ENCODE measurements around the gene TASOR2. TPM values are rescaled to one million over a fixed set of nuclear protein-coding genes. Genes with fewer than 3 reads are reported as not detected.

Gene TASOR2
- total RNA-seq, 2 experiments from 2014 or later: 50.0 to 51.0 TPM

- no peaks in the 10 kb centered on the region for H3K4me1 Mint-ChIP-seq (ENCODE audit: low read depth)
- ChIA-PET CTCF (no interaction called here), POLR2A (no interaction called here)
- no peaks in the 10 kb centered on the region for H3K4me1 ChIP-seq (ENCODE audit: insufficient read depth, low read length)
- H3K27me3 Mint-ChIP-seq: no peaks in the 10 kb centered on the region
- DNase-seq (no peak), ATAC-seq (ENCODE audit: poor library complexity) (no peak)
- H3K27me3 ChIP-seq (ENCODE audit: control insufficient read depth in 1 of 2, insufficient read depth in 2 of 2, low read length in 2 of 2): no peaks in the 10 kb centered on the region
- no peak for TF ChIP-seq CTCF (IDR thresholded peaks at IDR 0.05)
- H3K27ac ChIP-seq (ENCODE audit: low read depth in 1 of 2, low read length in 2 of 2): no peak overlapping the region
- no peak overlapping the region for H3K4me3 ChIP-seq (ENCODE audit: low read length)
- H3K36me3 ChIP-seq (ENCODE audit: insufficient read depth, low read length): peaks cover 33% of the 10 kb centered on the region
- H3K36me3 Mint-ChIP-seq (ENCODE audit: low read depth): peaks cover 50% of the 10 kb centered on the region
- H3K4me3 Mint-ChIP-seq: no peak overlapping the region
- H3K9me3 Mint-ChIP-seq: no peaks in the 10 kb centered on the region
- no peaks in the 10 kb centered on the region for H3K9me3 ChIP-seq (ENCODE audit: control insufficient read depth in 1 of 2, insufficient read depth in 1 of 2, low read length in 2 of 2)
- H3K27ac Mint-ChIP-seq: no peak overlapping the region
- intact Hi-C loops (cut with DNase I, micrococcal nuclease): no loop called here
Observed at GRCh38 chr10:5639066-5639465, 45.6 kb upstream of the TASOR2 start.

GRCh38 chr10:5640036-5640435, 44.6 kb upstream of the TASOR2 start:
- H3K27ac Mint-ChIP-seq: no peak overlapping the region
- Histone ChIP-seq H3K4me1 (ENCODE audit: insufficient read depth, low read length) (no peaks in the 10 kb centered on the region), H3K36me3 (ENCODE audit: insufficient read depth, low read length) (peaks cover 33% of the 10 kb centered on the region), H3K9me3 (ENCODE audit: control insufficient read depth in 1 of 2, insufficient read depth in 1 of 2, low read length in 2 of 2) (no peaks in the 10 kb centered on the region), H3K27me3 (ENCODE audit: control insufficient read depth in 1 of 2, insufficient read depth in 2 of 2, low read length in 2 of 2) (no peaks in the 10 kb centered on the region), H3K27ac (ENCODE audit: low read depth in 1 of 2, low read length in 2 of 2) (no peak overlapping the region), H3K4me3 (ENCODE audit: low read length) (no peak overlapping the region)
- no peaks in the 10 kb centered on the region for H3K27me3 Mint-ChIP-seq
- ChIA-PET CTCF (no interaction called here), POLR2A (no interaction called here)
- no peak for ATAC-seq (ENCODE audit: poor library complexity)
- DNase-seq: no peak
- H3K4me3 Mint-ChIP-seq: no peak overlapping the region
- no peak for TF ChIP-seq CTCF (IDR thresholded peaks at IDR 0.05)
- H3K9me3 Mint-ChIP-seq: no peaks in the 10 kb centered on the region
- intact Hi-C loops (cut with DNase I, micrococcal nuclease): no loop called here
- H3K36me3 Mint-ChIP-seq (ENCODE audit: low read depth): peaks cover 57% of the 10 kb centered on the region
- H3K4me1 Mint-ChIP-seq (ENCODE audit: low read depth): no peaks in the 10 kb centered on the region

- Histone ChIP-seq H3K9me3 (ENCODE audit: control insufficient read depth in 1 of 2, insufficient read depth in 1 of 2, low read length in 2 of 2) (no peaks in the 10 kb centered on the region), H3K27ac (ENCODE audit: low read depth in 1 of 2, low read length in 2 of 2) (no peak overlapping the region), H3K36me3 (ENCODE audit: insufficient read depth, low read length) (peaks cover 33% of the 10 kb centered on the region), H3K4me3 (ENCODE audit: low read length) (no peak overlapping the region), H3K27me3 (ENCODE audit: control insufficient read depth in 1 of 2, insufficient read depth in 2 of 2, low read length in 2 of 2) (no peaks in the 10 kb centered on the region), H3K4me1 (ENCODE audit: insufficient read depth, low read length) (no peaks in the 10 kb centered on the region)
- H3K4me1 Mint-ChIP-seq (ENCODE audit: low read depth): no peaks in the 10 kb centered on the region
- no peak for TF ChIP-seq CTCF (IDR thresholded peaks at IDR 0.05)
- H3K36me3 Mint-ChIP-seq (ENCODE audit: low read depth): peaks cover 59% of the 10 kb centered on the region
- no peaks in the 10 kb centered on the region for H3K27me3 Mint-ChIP-seq
- ChIA-PET CTCF (no interaction called here), POLR2A (no interaction called here)
- ATAC-seq (ENCODE audit: poor library complexity): no peak
- H3K4me3 Mint-ChIP-seq: no peak overlapping the region
- DNase-seq: no peak
- intact Hi-C loops (cut with DNase I, micrococcal nuclease): no loop called here
- no peaks in the 10 kb centered on the region for H3K9me3 Mint-ChIP-seq
- H3K27ac Mint-ChIP-seq: no peak overlapping the region
Observed at GRCh38 chr10:5640501-5640900, 44.1 kb upstream of the TASOR2 start.

Measured in CD4-positive, alpha-beta T cell (primary cell).